H1 (cell line): ENCODE data around the gene CPT2. TPM values are rescaled to one million over a fixed set of nuclear protein-coding genes. Genes with fewer than 3 reads are reported as not detected.

ENCODE experiments used
- CTCF ChIA-PET: fragments of 300-600 bp; sonication (Branson Sonifier 250); formaldehyde crosslinking; loops from one replicate; lab custom pipeline; 2021; ENCODE audit not compliant: partially characterized antibody; lab: Charles Lee
- POLR2A ChIA-PET: fragments of 300-600 bp; sonication (Branson Sonifier 250); formaldehyde crosslinking; loops from one replicate; lab custom pipeline; 2021; ENCODE audit warnings: inconsistent platforms; ENCODE audit not compliant: partially characterized antibody; lab: Charles Lee
- DNase-seq, 2 experiments: peaks; one replicate each; pipeline versions ENCODE4 v3.0.0 to v3.0.0-alpha.2; 2010 to 2022; ENCODE audit warnings: low spot score in 2 of 2, low read depth in 1 of 2, mixed read lengths in 1 of 2
- FAIRE-seq: peaks from 2 replicates; lab custom pipeline; 2011; peaks lifted over from hg19 to GRCh38; lab: Jason Lieb, UNC
- H2AFZ ChIP-seq: 2 replicates; pipeline ENCODE4 v1.8.1; 2012; ENCODE audit warnings: low read length, inconsistent platforms
- H2AK5ac ChIP-seq: 2 replicates; pipeline ENCODE4 v1.6.1; 2013; ENCODE audit warnings: low read depth, low read length
- H2BK120ac ChIP-seq: replicated peaks from 2 replicates; pipeline ENCODE3; 2013; ENCODE audit warnings: low read depth, low read length, inconsistent platforms
- H2BK12ac ChIP-seq: 2 replicates; pipeline ENCODE4 v1.6.1; 2013; ENCODE audit warnings: low read depth, low read length
- H2BK15ac ChIP-seq: 2 replicates; pipeline ENCODE4 v1.6.1; 2013; ENCODE audit warnings: low read length
- H2BK20ac ChIP-seq: 2 replicates; pipeline ENCODE4 v1.6.1; 2013; ENCODE audit warnings: low read length
- H2BK5ac ChIP-seq: 2 replicates; pipeline ENCODE4 v1.6.1; 2013; ENCODE audit warnings: low read depth, low read length
- H3K14ac ChIP-seq: 2 replicates; pipeline ENCODE4 v1.6.1; 2013; ENCODE audit warnings: inconsistent platforms; ENCODE audit not compliant: insufficient read length
- H3K18ac ChIP-seq: 2 replicates; pipeline ENCODE4 v1.6.1; 2013; ENCODE audit warnings: low read length; ENCODE audit errors: extremely low read depth
- H3K23ac ChIP-seq: 2 replicates; pipeline ENCODE4 v1.6.1; 2013; ENCODE audit warnings: inconsistent platforms; ENCODE audit not compliant: insufficient read length
- H3K23me2 ChIP-seq: 2 replicates; pipeline ENCODE4 v1.6.1; 2013; ENCODE audit warnings: low read depth, low read length
- H3K27ac ChIP-seq: 2 replicates; pipeline ENCODE4 v1.6.1; 2011; ENCODE audit warnings: low read depth, low read length, inconsistent platforms
- H3K27me3 ChIP-seq, 4 experiments: replicated peaks in 1 of 4; 1 replicate in 1 of 4; 2 replicates in 3 of 4; pipeline versions ENCODE4 v1.6.1 to v1.8.1; 2011 to 2013; ENCODE audit warnings: low read length in 3 of 4, mild to moderate bottlenecking in 3 of 4, inconsistent platforms in 2 of 4, mixed read lengths in 2 of 4, moderate library complexity in 1 of 4; ENCODE audit not compliant: control insufficient read depth in 3 of 4, insufficient read depth in 3 of 4; ENCODE audit errors: extremely low read depth in 1 of 4
- H3K36me3 ChIP-seq, 4 experiments: 2 replicates each; pipeline versions ENCODE4 v1.6.1 to v1.8.1; 2011 to 2013; ENCODE audit warnings: mild to moderate bottlenecking in 4 of 4, low read length in 3 of 4, moderate library complexity in 2 of 4, control low read depth in 1 of 4, inconsistent platforms in 1 of 4; ENCODE audit not compliant: insufficient read depth in 4 of 4, control insufficient read depth in 2 of 4
- H3K4ac ChIP-seq: replicated peaks from 2 replicates; pipeline ENCODE3; 2013; ENCODE audit warnings: low read length, low read depth, mixed read lengths, inconsistent platforms; ENCODE audit not compliant: insufficient read length
- H3K4me1 ChIP-seq, 4 experiments: replicated peaks in 1 of 4; 1 replicate in 1 of 4; 2 replicates in 3 of 4; pipeline versions ENCODE4 v1.6.1 to v1.8.1; 2011 to 2013; ENCODE audit warnings: low read length in 3 of 4, inconsistent platforms in 2 of 4, mixed read lengths in 1 of 4; ENCODE audit not compliant: insufficient read depth in 4 of 4, control insufficient read depth in 3 of 4
- H3K4me2 ChIP-seq, 2 experiments: 2 replicates each; pipeline versions ENCODE4 v1.6.1 to v1.8.1; 2011 to 2013; ENCODE audit warnings: low read depth in 2 of 2, low read length in 2 of 2, control low read depth in 1 of 2, inconsistent platforms in 1 of 2, mild to moderate bottlenecking in 1 of 2; ENCODE audit not compliant: insufficient read depth in 1 of 2
- H3K4me3 ChIP-seq, 4 experiments: fragments of 200-600, 300-600 bp in 1 of 4; sonication (generic), shearing (Covaris generic), sonication (Bioruptor Twin) in 1 of 4; 2 replicates each; pipeline versions ENCODE4 v1.5.1 to v1.8.1; 2011 to 2016; ENCODE audit warnings: low read length in 4 of 4, low read depth in 3 of 4, control low read depth in 2 of 4, inconsistent platforms in 2 of 4, mild to moderate bottlenecking in 2 of 4, mixed read lengths in 1 of 4, moderate library complexity in 1 of 4; ENCODE audit not compliant: insufficient read depth in 2 of 4; ENCODE audit errors: extremely low read depth in 1 of 4
- H3K56ac ChIP-seq: replicated peaks from 2 replicates; pipeline ENCODE3; 2013; ENCODE audit warnings: low read depth, mild to moderate bottlenecking, mixed read lengths, low read length, inconsistent platforms; ENCODE audit not compliant: insufficient read length
- H3K79me1 ChIP-seq: 2 replicates; pipeline ENCODE4 v1.6.1; 2013; ENCODE audit warnings: low read depth, low read length, control low read depth
- H3K79me2 ChIP-seq, 2 experiments: 2 replicates each; pipeline versions ENCODE4 v1.6.1 to v1.8.1; 2012 to 2013; ENCODE audit warnings: low read length in 2 of 2, mild to moderate bottlenecking in 2 of 2, inconsistent platforms in 1 of 2; ENCODE audit not compliant: insufficient read depth in 2 of 2, control insufficient read depth in 1 of 2
- H3K9ac ChIP-seq, 4 experiments: replicated peaks in 1 of 4; 1 replicate in 1 of 4; 2 replicates in 3 of 4; pipeline versions ENCODE4 v1.6.1 to v1.8.1; 2011 to 2013; ENCODE audit warnings: low read depth in 3 of 4, low read length in 3 of 4, control low read depth in 2 of 4, mild to moderate bottlenecking in 2 of 4, moderate library complexity in 2 of 4, inconsistent platforms in 1 of 4; ENCODE audit errors: extremely low read depth in 1 of 4
- H3K9me3 ChIP-seq, 2 experiments: 2 replicates each; pipeline versions ENCODE4 v1.6.1 to v1.8.1; 2012 to 2013; ENCODE audit warnings: mild to moderate bottlenecking in 2 of 2, moderate library complexity in 2 of 2, control low read depth in 1 of 2, inconsistent platforms in 1 of 2, low read depth in 1 of 2, low read length in 1 of 2, mixed read lengths in 1 of 2; ENCODE audit not compliant: insufficient read depth in 2 of 2
- H4K20me1 ChIP-seq, 2 experiments: replicated peaks in 1 of 2; 2 replicates each; pipeline versions ENCODE3 to v1.8.1; 2011 to 2013; ENCODE audit warnings: inconsistent platforms in 2 of 2, low read length in 2 of 2, mild to moderate bottlenecking in 1 of 2; ENCODE audit not compliant: insufficient read depth in 2 of 2, control insufficient read depth in 1 of 2
- H4K5ac ChIP-seq: 2 replicates; pipeline ENCODE4 v1.6.1; 2013; ENCODE audit warnings: low read length, low read depth, mixed read lengths, inconsistent platforms; ENCODE audit not compliant: insufficient read length
- H4K8ac ChIP-seq: 2 replicates; pipeline ENCODE4 v1.8.0; 2013; ENCODE audit warnings: mild to moderate bottlenecking, moderate library complexity, low read length, inconsistent platforms; ENCODE audit not compliant: insufficient read depth; ENCODE audit errors: extremely low read depth
- H4K91ac ChIP-seq: replicated peaks from 2 replicates; pipeline ENCODE3; 2013; ENCODE audit warnings: low read length, mixed read lengths, inconsistent platforms; ENCODE audit not compliant: insufficient read length
- WGBS, 2 experiments: shearing (Covaris generic) in 1 of 2; methylation state at CpG; one replicate each; pipeline versions ENCODE4 v1.1.6 to v1.1.7; 2013 to 2015; ENCODE audit warnings: low lambda C conversion rate in 2 of 2, mixed read lengths in 2 of 2, inconsistent platforms in 1 of 2, low coverage in 1 of 2, missing lambda C conversion rate in 1 of 2; ENCODE audit not compliant: insufficient replicate concordance in 2 of 2, insufficient coverage in 1 of 2, insufficient read length in 1 of 2; ENCODE audit errors: extremely low coverage in 1 of 2, missing lambda C conversion rate in 1 of 2; 5-methylcytosine and 5-hydroxymethylcytosine counted together
- polyA plus RNA-seq, 7 experiments: library from polyadenylated mRNA; depleted of rRNA in 3 of 7; stranded (reverse) in 5 of 7; unstranded in 2 of 7; fragments of >200 nt in 5 of 7; fragments of 200-250 nt in 2 of 7; gene quantifications; 1 replicate in 5 of 7; 2 replicates in 1 of 7; 4 replicates in 1 of 7; pipeline versions ENCODE4 v1.2.1 to v1.2.3, GENCODE V29; 2011 to 2013; ENCODE audit warnings: missing spikeins in 2 of 7, mixed read lengths in 2 of 7
- total RNA-seq: library from RNA; stranded (reverse); fragmentation: NEBNext Ultra II Directional; extraction: Animal tissue kit (Norgen Biotek cat#: 25700); gene quantifications from 2 replicates; pipeline ENCODE4 v1.2.1, GENCODE V29; 2021

CPT2 gene
- total and polyA plus RNA-seq, 2 of the 8 experiments (the other 6 are each of a cell fraction or from before 2014, with no cell fraction given) = 23.9 to 25.5 TPM

DNA sequence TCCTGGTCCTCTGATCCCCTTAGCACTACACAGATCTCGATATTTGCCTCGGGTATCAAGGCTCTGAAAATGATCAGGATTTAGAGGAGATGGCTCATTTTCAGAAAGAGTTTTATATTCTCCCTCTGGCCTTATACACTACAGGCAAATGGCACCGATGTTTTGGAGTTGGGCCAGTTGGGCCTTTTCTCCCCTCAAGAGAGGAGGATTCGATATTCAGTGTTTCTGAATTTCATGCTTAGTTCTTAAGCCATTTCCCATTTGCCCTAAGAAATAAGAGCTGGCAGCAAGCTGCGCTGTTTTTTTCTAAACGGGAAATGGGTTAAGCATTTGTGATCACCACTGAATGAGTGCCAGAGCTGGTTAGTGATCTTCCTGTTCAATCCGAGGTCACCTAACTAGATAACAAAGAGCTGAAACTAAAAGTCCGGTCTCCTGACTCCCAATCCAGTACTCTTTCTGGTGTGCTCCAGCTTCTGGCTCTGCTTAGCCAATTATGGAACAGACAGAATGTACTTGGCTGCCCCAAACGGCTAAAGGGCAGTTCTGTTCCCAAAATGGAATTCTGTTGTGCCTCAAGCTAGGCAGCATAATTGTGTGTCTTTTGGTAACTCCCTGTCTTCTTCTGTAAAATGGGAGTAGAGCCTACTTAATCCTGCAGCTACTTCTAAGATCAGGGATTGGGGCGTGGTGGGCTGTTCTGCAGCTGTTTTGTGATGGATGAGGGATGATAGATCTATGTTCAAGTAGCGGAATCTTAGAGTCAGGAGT is 1.2 kb upstream of the CPT2 start:
- H3K79me1 ChIP-seq = no peaks in the 10 kb centered on the region; the same call in none of the 2 replicates
- no peak overlapping the region for H3K4me3 ChIP-seq
- H3K27ac ChIP-seq = no peak overlapping the region
- H4K20me1 ChIP-seq = no peaks in the 10 kb centered on the region
- peaks cover 0 to 8% of the 10 kb centered on the region in 2 experiments; a peak in 1 of 4 replicates for H3K79me2 ChIP-seq
- H2AK5ac ChIP-seq = no peak overlapping the region
- no peak overlapping the region; the same call in 1 of the 2 replicates for H2BK5ac ChIP-seq
- no peak overlapping the region for H3K23ac ChIP-seq
- no peak overlapping the region for H4K5ac ChIP-seq
- H2BK20ac ChIP-seq = 0 out of 2 replicates have a peak overlapping the region, but pooled peaks have one; percentile 52
- H3K4me1 ChIP-seq = peaks cover 2 to 6% (median 4%) of the 10 kb centered on the region in 4 experiments; a peak in 4 of 7 replicates
- peaks cover 0 to 4% (median 1%) of the 10 kb centered on the region in 4 experiments; a peak in 4 of 7 replicates for H3K27me3 ChIP-seq
- H4K91ac ChIP-seq = no peak overlapping the region
- FAIRE-seq = no peak
- H3K36me3 ChIP-seq = peaks cover 0 to 2% (median 0%) of the 10 kb centered on the region in 4 experiments; a peak in 1 of 8 replicates
- H2AFZ ChIP-seq = peak overlapping the region; percentile 15; the same call in 1 of the 2 replicates
- H3K4ac ChIP-seq = no peak overlapping the region
- peak overlapping the region in 1 of 2 experiments; percentile 93; a peak in 1 of 4 replicates for H3K4me2 ChIP-seq
- WGBS, 2 experiments = 92% methylated on average over 11 of the region's 11 CpGs; no CpG with 5 or more reads in 1 of the 2 experiments
- CTCF ChIA-PET = interaction anchor here (0.6 to 5.7 kb wide), 6 partner anchors 9 to 990 kb away, joined by 3 to 42 read pairs (median 4); no protein-coding TSS in a partner anchor
- 0 out of 2 replicates have a peak overlapping the region, but pooled peaks have one; percentile 63 for H2BK15ac ChIP-seq
- POLR2A ChIA-PET = interaction anchor here (0.7 to 1.3 kb wide), 6 partner anchors 12 to 52 kb away, joined by 3 to 5 read pairs (median 3); partner anchors contain the start of gene CZIB
- peak overlapping the region; percentile 84; the same call in 1 of the 2 replicates for H2BK12ac ChIP-seq
- H3K14ac ChIP-seq = no peak overlapping the region
- H3K56ac ChIP-seq = no peak overlapping the region
- H2BK120ac ChIP-seq = no peak overlapping the region
- H4K8ac ChIP-seq = no peak overlapping the region
- H3K23me2 ChIP-seq = peaks cover 5% of the 10 kb centered on the region
- no peak overlapping the region for H3K9ac ChIP-seq
- H3K18ac ChIP-seq = no peak overlapping the region
- DNase-seq = no peak
- no peaks in the 10 kb centered on the region for H3K9me3 ChIP-seq
